RWPE2 (cell line): ENCODE data around the gene KLF13.

Source experiments
- ATAC-seq: fragments of 200-7000 bp; cut with Tn5 transposase; 3 replicates; pipeline ENCODE4 v1.9.1; 2021; ENCODE audit warnings: low read depth
- DNase-seq: peaks from one replicate; pipeline ENCODE4 v3.0.0-alpha.2; 2020; ENCODE audit warnings: low spot score
- H3K27ac ChIP-seq: fragments of 450-650 bp; 2 replicates; pipeline ENCODE4 v1.5.1; 2017; ENCODE audit warnings: mild to moderate bottlenecking; ENCODE audit not compliant: poor library complexity, severe bottlenecking
- H3K27me3 ChIP-seq: fragments of 250-450 bp; sonication (Bioruptor Pico); 2 replicates; pipeline ENCODE4 v1.5.1; 2021; ENCODE audit warnings: mild to moderate bottlenecking, moderate library complexity; ENCODE audit not compliant: insufficient read depth, poor library complexity, severe bottlenecking
- H3K36me3 ChIP-seq: fragments of 250-450 bp; sonication (Bioruptor Pico); 2 replicates; pipeline ENCODE4 v1.5.1; 2020; ENCODE audit warnings: low read depth, mild to moderate bottlenecking, moderate library complexity
- H3K4me1 ChIP-seq: fragments of 250-450 bp; sonication (Bioruptor Pico); 2 replicates; pipeline ENCODE4 v1.5.1; 2021; ENCODE audit warnings: mild to moderate bottlenecking, moderate library complexity; ENCODE audit not compliant: insufficient read depth, poor library complexity, severe bottlenecking
- H3K4me3 ChIP-seq: fragments of 250-450 bp; sonication (Bioruptor Pico); 2 replicates; pipeline ENCODE4 v1.5.1; 2021; ENCODE audit warnings: mild to moderate bottlenecking, moderate library complexity; ENCODE audit not compliant: severe bottlenecking
- H3K9me3 ChIP-seq: fragments of 250-450 bp; sonication (Bioruptor Pico); 2 replicates; pipeline ENCODE4 v1.5.1; 2021; ENCODE audit warnings: mild to moderate bottlenecking, moderate library complexity; ENCODE audit not compliant: severe bottlenecking
- CTCF ChIP-seq: fragments of 450-650 bp; IDR thresholded peaks from one replicate; pipeline ENCODE4 v1.5.1; 2017; ENCODE audit warnings: mild to moderate bottlenecking, moderate library complexity; ENCODE audit not compliant: poor library complexity, severe bottlenecking

KLF13 gene

GRCh38 chr15:31330836-31331235 is 4.2 kb downstream of the KLF13 start:
- no peak for DNase-seq
- ATAC-seq = no peak
- H3K9me3 ChIP-seq = no peaks in the 10 kb centered on the region
- H3K4me1 ChIP-seq = no peaks in the 10 kb centered on the region
- H3K4me3 ChIP-seq = no peak overlapping the region
- TF ChIP-seq CTCF = no peak
- 0 out of 2 replicates have a peak, but pooled peaks cover 5% of the 10 kb centered on the region for H3K36me3 ChIP-seq
- H3K27me3 ChIP-seq = no peaks in the 10 kb centered on the region
- H3K27ac ChIP-seq = no peak overlapping the region

- no peaks in the 10 kb centered on the region for H3K27me3 ChIP-seq
- no peaks in the 10 kb centered on the region for H3K4me1 ChIP-seq
- ATAC-seq (no peak), DNase-seq (no peak)
- no peak overlapping the region for H3K27ac ChIP-seq
- TF ChIP-seq CTCF = no peak
- H3K4me3 ChIP-seq = no peak overlapping the region
- H3K9me3 ChIP-seq = no peaks in the 10 kb centered on the region
- H3K36me3 ChIP-seq = 0 out of 2 replicates have a peak, but pooled peaks cover 7% of the 10 kb centered on the region
Observed at GRCh38 chr15:31331389-31331788, 4.8 kb downstream of the KLF13 start.

- Histone ChIP-seq H3K27me3 (no peaks in the 10 kb centered on the region), H3K4me1 (peaks cover under 1% of the 10 kb centered on the region), H3K36me3 (0 out of 2 replicates have a peak, but pooled peaks cover 11% of the 10 kb centered on the region), H3K27ac (no peak overlapping the region), H3K9me3 (no peaks in the 10 kb centered on the region), H3K4me3 (no peak overlapping the region)
- DNase-seq = no peak
- no peak for TF ChIP-seq CTCF
- no peak for ATAC-seq
Observed at GRCh38 chr15:31332020-31332680, 5.5 kb downstream of the KLF13 start.

- no peak for TF ChIP-seq CTCF
- ATAC-seq (no peak), DNase-seq (no peak)
- H3K4me1 ChIP-seq = peaks cover 4% of the 10 kb centered on the region
- no peaks in the 10 kb centered on the region for H3K9me3 ChIP-seq
- no peak overlapping the region for H3K4me3 ChIP-seq
- 0 out of 2 replicates have a peak, but pooled peaks cover 11% of the 10 kb centered on the region for H3K36me3 ChIP-seq
- H3K27ac ChIP-seq = no peak overlapping the region
- no peaks in the 10 kb centered on the region for H3K27me3 ChIP-seq
Observed at GRCh38 chr15:31332681-31333071, 6.0 kb downstream of the KLF13 start.

- no peak overlapping the region for H3K27ac ChIP-seq
- no peak overlapping the region for H3K4me3 ChIP-seq
- H3K27me3 ChIP-seq = no peaks in the 10 kb centered on the region
- no peaks in the 10 kb centered on the region for H3K9me3 ChIP-seq
- DNase-seq = no peak
- TF ChIP-seq CTCF = no peak
- H3K36me3 ChIP-seq = 0 out of 2 replicates have a peak, but pooled peaks cover 11% of the 10 kb centered on the region
- no peak for ATAC-seq
- H3K4me1 ChIP-seq = peaks cover 5% of the 10 kb centered on the region
Observed at GRCh38 chr15:31333119-31333518, 6.5 kb downstream of the KLF13 start.
